Natural killer cell (primary cell): Measurements from ENCODE around the gene RANBP1. TPM values are rescaled to one million over a fixed set of nuclear protein-coding genes. Genes with fewer than 3 reads are reported as not detected.

Experiments used
- ATAC-seq, 3 donors: fragments of 150-1000 bp in 2 of 3; fragments of 200-7000 bp in 1 of 3; cut with Tn5 transposase; 1 replicate in 1 of 3; 2 replicates in 2 of 3; pipeline ENCODE4 v1.10.0; 2021; ENCODE audit warnings: mild to moderate bottlenecking in 2 of 3, moderate library complexity in 2 of 3
- DNase-seq, 2 donors: peaks; one replicate each; pipeline versions ENCODE4 v3.0.0 to v3.0.0-alpha.2; 2013 to 2021; ENCODE audit warnings: mixed read lengths in 1 of 2
- H3K27ac ChIP-seq: one replicate; pipeline ENCODE4 v1.5.1; 2013; ENCODE audit warnings: mild to moderate bottlenecking, low read length
- H3K27me3 ChIP-seq: one replicate; pipeline ENCODE4 v1.6.1; 2013; ENCODE audit warnings: low read length; ENCODE audit not compliant: control insufficient read depth, insufficient read depth
- H3K36me3 ChIP-seq: one replicate; pipeline ENCODE4 v1.6.1; 2013; ENCODE audit warnings: low read length; ENCODE audit not compliant: control insufficient read depth, insufficient read depth
- H3K4me1 ChIP-seq: one replicate; pipeline ENCODE4 v1.6.1; 2013; ENCODE audit warnings: low read length; ENCODE audit not compliant: control insufficient read depth, insufficient read depth
- H3K4me3 ChIP-seq: one replicate; pipeline ENCODE4 v1.5.1; 2013; ENCODE audit warnings: low read length
- H3K9me3 ChIP-seq: one replicate; pipeline ENCODE4 v1.6.1; 2013; ENCODE audit warnings: low read length; ENCODE audit not compliant: control insufficient read depth, insufficient read depth
- H3K27ac Mint-ChIP-seq, 2 donors: one replicate each; pipeline ENCODE4 v1.8.0; 2022; ENCODE audit warnings: mild to moderate bottlenecking in 2 of 2, mixed read lengths in 2 of 2, moderate library complexity in 1 of 2
- H3K27me3 Mint-ChIP-seq, 2 donors: one replicate each; pipeline ENCODE4 v1.8.0; 2022; ENCODE audit warnings: low read depth in 2 of 2, mixed read lengths in 2 of 2
- H3K36me3 Mint-ChIP-seq: one replicate; pipeline ENCODE4 v1.8.0; 2022; ENCODE audit warnings: mixed read lengths
- H3K4me1 Mint-ChIP-seq, 2 donors: one replicate each; pipeline ENCODE4 v1.8.0; 2022; ENCODE audit warnings: mixed read lengths in 2 of 2
- H3K4me3 Mint-ChIP-seq: one replicate; pipeline ENCODE4 v1.8.0; 2022; ENCODE audit warnings: mild to moderate bottlenecking, moderate library complexity, mixed read lengths
- H3K9me3 Mint-ChIP-seq, 2 donors: one replicate each; pipeline ENCODE4 v1.8.0; 2022; ENCODE audit warnings: mixed read lengths in 2 of 2
- WGBS: methylation state at CpG from one replicate; pipeline ENCODE4 v1.1.7; 2013; ENCODE audit warnings: missing lambda C conversion rate; ENCODE audit not compliant: insufficient coverage; 5-methylcytosine and 5-hydroxymethylcytosine counted together
- intact Hi-C: fragments of 100-400 bp; cut with micrococcal nuclease; formaldehyde crosslinking; loops from one replicate; pipeline ENCODE4 v1.14.2; 2022
- total RNA-seq, 4 donors: library from RNA; stranded (reverse); fragments of 120-200 nt in 1 of 4; gene quantifications; one replicate each; pipeline versions ENCODE4 v1.2.3 to v1.2.4, GENCODE V29; 2013 to 2022
- TF ChIP-seq, protein P1 (sequence below): fragments of 200-600 bp; IDR thresholded peaks from one replicate; pipeline ENCODE4 v1.8.0; 2022; ENCODE audit warnings: antibody characterized with exemption

The RANBP1 gene
- total RNA-seq, 3 donors from 2014 or later (not counting 1 experiment from before 2014, with no cell fraction given), result 54.0 to 61.0 (median 56.3) TPM

GRCh38 chr22:20150381-20151275 lies 34.7 kb downstream of the RANBP1 start, which contains the start of gene CCDC188:
TSS of gene CCDC188 (minus strand) at chr22:20151055. CDS start at chr22:20150986, 69 bp downstream.
- Histone ChIP-seq H3K27ac (no peak within 1 kb of the TSS), H3K27me3 (no peaks in the 10 kb centered on the region), H3K4me3 (no peak within 1 kb of the TSS), H3K36me3 (no peaks in the 10 kb centered on the region), H3K4me1 (peaks cover 12% of the 10 kb centered on the region), H3K9me3 (no peaks in the 10 kb centered on the region)
- H3K9me3 Mint-ChIP-seq, result no peaks in the 10 kb centered on the region
- no peaks in the 10 kb centered on the region for H3K36me3 Mint-ChIP-seq
- intact Hi-C loops, result no loop called here
- H3K27me3 Mint-ChIP-seq, result no peaks in the 10 kb centered on the region
- H3K4me3 Mint-ChIP-seq, result no peak within 1 kb of the TSS
- TF ChIP-seq, protein P1, sequence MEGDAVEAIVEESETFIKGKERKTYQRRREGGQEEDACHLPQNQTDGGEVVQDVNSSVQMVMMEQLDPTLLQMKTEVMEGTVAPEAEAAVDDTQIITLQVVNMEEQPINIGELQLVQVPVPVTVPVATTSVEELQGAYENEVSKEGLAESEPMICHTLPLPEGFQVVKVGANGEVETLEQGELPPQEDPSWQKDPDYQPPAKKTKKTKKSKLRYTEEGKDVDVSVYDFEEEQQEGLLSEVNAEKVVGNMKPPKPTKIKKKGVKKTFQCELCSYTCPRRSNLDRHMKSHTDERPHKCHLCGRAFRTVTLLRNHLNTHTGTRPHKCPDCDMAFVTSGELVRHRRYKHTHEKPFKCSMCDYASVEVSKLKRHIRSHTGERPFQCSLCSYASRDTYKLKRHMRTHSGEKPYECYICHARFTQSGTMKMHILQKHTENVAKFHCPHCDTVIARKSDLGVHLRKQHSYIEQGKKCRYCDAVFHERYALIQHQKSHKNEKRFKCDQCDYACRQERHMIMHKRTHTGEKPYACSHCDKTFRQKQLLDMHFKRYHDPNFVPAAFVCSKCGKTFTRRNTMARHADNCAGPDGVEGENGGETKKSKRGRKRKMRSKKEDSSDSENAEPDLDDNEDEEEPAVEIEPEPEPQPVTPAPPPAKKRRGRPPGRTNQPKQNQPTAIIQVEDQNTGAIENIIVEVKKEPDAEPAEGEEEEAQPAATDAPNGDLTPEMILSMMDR, result no peak
- DNase-seq (no peak), ATAC-seq (no peak)
- WGBS, result 78% methylated on average over 13 of the region's 14 CpGs
- no peak within 1 kb of the TSS for H3K27ac Mint-ChIP-seq
- no peaks in the 10 kb centered on the region for H3K4me1 Mint-ChIP-seq

DNA sequence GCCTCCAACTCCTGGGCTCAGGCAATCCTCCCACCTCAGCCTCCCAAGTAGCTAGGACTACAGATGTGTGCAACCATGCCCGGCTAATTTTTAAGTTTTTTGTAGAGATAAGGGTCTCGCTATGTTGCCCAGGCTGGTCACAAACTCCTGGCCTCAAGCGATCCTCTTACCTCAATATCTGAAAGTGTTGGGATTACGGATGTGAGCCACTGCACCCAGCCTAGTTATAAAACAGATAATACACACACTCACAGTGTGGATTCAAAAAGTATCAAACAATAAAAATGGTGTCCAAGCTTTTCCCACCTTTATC lies 35.3 kb downstream of the RANBP1 start:
- H3K36me3 ChIP-seq, result no peaks in the 10 kb centered on the region

GRCh38 chr22:20152464-20152890 lies 36.6 kb downstream of the RANBP1 start:
- intact Hi-C loops, result no loop called here
- H3K36me3 ChIP-seq, result no peaks in the 10 kb centered on the region
- ATAC-seq (no peak), DNase-seq (no peak)
- peaks cover 21% of the 10 kb centered on the region for H3K4me1 ChIP-seq
- peaks cover 2% of the 10 kb centered on the region for H3K27me3 ChIP-seq
- Mint-ChIP-seq H3K27ac (no peak overlapping the region), H3K9me3 (no peaks in the 10 kb centered on the region), H3K36me3 (no peaks in the 10 kb centered on the region), H3K4me1 (peaks cover 0 to 4% of the 10 kb centered on the region in 2 donors), H3K4me3 (no peak overlapping the region), H3K27me3 (no peaks in the 10 kb centered on the region)
- TF ChIP-seq, protein P1, result no peak
- H3K4me3 ChIP-seq, result no peak overlapping the region
- no peak overlapping the region for H3K27ac ChIP-seq
- 88% methylated on average over 14 of the region's 14 CpGs for WGBS
- H3K9me3 ChIP-seq, result no peaks in the 10 kb centered on the region

More for the DNA sequence above, 35.3 kb downstream of the RANBP1 start:
- Histone ChIP-seq H3K27me3 (peaks cover 2% of the 10 kb centered on the region), H3K9me3 (no peaks in the 10 kb centered on the region), H3K4me1 (peaks cover 14% of the 10 kb centered on the region), H3K27ac (no peak overlapping the region), H3K4me3 (no peak overlapping the region)
- no peaks in the 10 kb centered on the region for H3K36me3 Mint-ChIP-seq
- 92% methylated on average over 3 of the region's 4 CpGs for WGBS
- H3K9me3 Mint-ChIP-seq, result no peaks in the 10 kb centered on the region
- H3K27me3 Mint-ChIP-seq, result no peaks in the 10 kb centered on the region
- ATAC-seq, result no peak
- intact Hi-C loops, result no loop called here
- H3K4me1 Mint-ChIP-seq, result no peaks in the 10 kb centered on the region
- TF ChIP-seq, protein P1, result no peak
- H3K4me3 Mint-ChIP-seq, result no peak overlapping the region
- no peak for DNase-seq
- no peak overlapping the region for H3K27ac Mint-ChIP-seq
